AG09319 (cell line): ENCODE data around the gene TLE1.

Experiments used
- DNase-seq: peaks from one replicate; pipeline ENCODE4 v3.0.0-alpha.2; 2010; ENCODE audit warnings: low read depth; ENCODE audit errors: extremely low read depth
- CTCF ChIP-seq: IDR thresholded peaks from 2 replicates; pipeline ENCODE4 v1.5.1; 2011; ENCODE audit warnings: low read depth, mild to moderate bottlenecking, inconsistent platforms, low read length, moderate library complexity

TLE1 gene

GRCh38 chr9:81560851-81561732, 128.3 kb downstream of the TLE1 start:
- no peak for TF ChIP-seq CTCF
- DNase-seq = no peak

GRCh38 chr9:81559709-81560108, 129.6 kb downstream of the TLE1 start:
- DNase-seq = peak; percentile 77
- TF ChIP-seq CTCF = no peak

DNA sequence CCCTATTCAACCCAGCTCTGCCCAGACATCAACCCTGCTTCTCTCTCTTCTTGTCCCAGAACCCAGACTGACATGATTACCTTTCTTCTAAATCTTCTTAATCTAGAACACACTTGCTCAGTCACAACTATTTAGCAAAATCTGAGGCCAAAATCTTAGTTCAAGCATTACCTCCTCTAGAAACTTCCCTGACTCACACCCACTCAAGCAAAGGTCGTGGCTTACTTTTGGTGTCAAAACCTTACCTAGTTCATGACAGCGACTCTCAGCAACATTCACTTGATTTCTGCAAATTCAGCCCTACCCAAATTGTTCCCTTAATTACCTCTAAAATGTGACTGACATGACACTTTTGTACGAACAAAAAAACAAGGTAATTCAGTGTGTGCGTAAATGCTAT, 130.2 kb downstream of the TLE1 start:
- DNase-seq = no peak
- no peak for TF ChIP-seq CTCF

DNA sequence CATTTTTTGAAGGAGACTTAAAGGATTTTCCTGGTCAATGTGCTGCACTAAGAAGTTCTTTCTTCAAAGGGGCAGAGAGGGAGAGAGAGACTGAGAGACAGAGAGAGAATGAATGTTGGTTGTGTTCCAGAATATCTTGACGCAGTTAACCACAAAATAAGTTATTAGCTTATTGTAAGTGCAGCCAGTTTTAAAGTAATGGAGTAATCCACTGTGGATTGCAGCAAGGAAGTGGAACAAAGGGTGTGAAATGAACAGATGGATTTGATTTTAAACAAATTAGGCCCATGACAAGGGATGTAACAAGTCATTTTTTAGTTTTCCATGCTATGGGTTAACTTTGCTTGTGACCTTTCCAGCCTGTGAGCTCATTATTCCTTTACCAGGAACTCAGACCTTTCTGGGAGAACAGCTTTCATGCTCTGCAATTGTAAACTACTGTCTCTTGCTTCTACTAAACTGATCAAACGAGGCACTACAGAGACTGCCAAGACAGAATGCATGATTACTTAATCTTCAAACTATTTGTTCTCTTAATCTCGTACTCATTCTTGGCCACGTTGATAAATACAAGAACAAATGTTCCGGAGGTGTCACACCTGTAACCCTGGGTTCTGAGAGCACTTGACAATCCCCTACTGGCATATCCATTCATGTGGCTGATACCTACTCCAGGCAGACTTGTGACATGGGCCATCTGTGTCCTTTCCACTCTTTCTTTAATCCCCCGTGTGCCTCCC, 131.1 kb downstream of the TLE1 start:
- no peak for TF ChIP-seq CTCF
- peak; percentile 94 for DNase-seq

- DNase-seq = peak; percentile 54
- TF ChIP-seq CTCF = no peak
These were observed 131.8 kb downstream of the TLE1 start for GRCh38 chr9:81557452-81558090.

- DNase-seq = no peak
- no peak for TF ChIP-seq CTCF
These were observed 132.4 kb downstream of the TLE1 start for GRCh38 chr9:81556923-81557322.
